Astrocyte (in vitro differentiated cells and primary cell): ENCODE data around the gene DERL3. TPM values are rescaled to one million over a fixed set of nuclear protein-coding genes. Genes with fewer than 3 reads are reported as not detected.

Source experiments
- DNase-seq: peaks from one replicate; pipeline ENCODE4 v3.0.0-alpha.2; 2010; ENCODE audit warnings: low read depth
- FAIRE-seq: peaks from 2 replicates; lab custom pipeline; 2011; peaks lifted over from hg19 to GRCh38; lab: Jason Lieb, UNC
- H2AFZ ChIP-seq: 2 replicates; pipeline ENCODE4 v1.6.0; 2012; ENCODE audit warnings: low read depth, low read length, inconsistent platforms
- H3K27ac ChIP-seq: 2 replicates; pipeline ENCODE4 v1.5.1; 2011; ENCODE audit warnings: low read depth, low read length, inconsistent platforms
- H3K27me3 ChIP-seq: 2 replicates; pipeline ENCODE4 v1.6.0; 2011; ENCODE audit warnings: low read length, inconsistent platforms; ENCODE audit not compliant: insufficient read depth
- H3K36me3 ChIP-seq: 2 replicates; pipeline ENCODE4 v1.5.1; 2011; ENCODE audit warnings: low read length, inconsistent platforms; ENCODE audit not compliant: insufficient read depth
- H3K4me1 ChIP-seq: 2 replicates; pipeline ENCODE4 v1.5.1; 2011; ENCODE audit warnings: low read length, inconsistent platforms; ENCODE audit not compliant: insufficient read depth
- H3K4me2 ChIP-seq: 2 replicates; pipeline ENCODE4 v1.6.0; 2012; ENCODE audit warnings: low read length, inconsistent platforms
- H3K4me3 ChIP-seq: 2 replicates; pipeline ENCODE4 v1.5.1; 2011; ENCODE audit warnings: low read depth, mild to moderate bottlenecking, low read length, inconsistent platforms; ENCODE audit not compliant: insufficient read depth
- H3K79me2 ChIP-seq: 2 replicates; pipeline ENCODE4 v1.6.0; 2012; ENCODE audit warnings: mild to moderate bottlenecking, low read length, inconsistent platforms; ENCODE audit not compliant: insufficient read depth
- H3K9ac ChIP-seq: 2 replicates; pipeline ENCODE4 v1.6.0; 2012; ENCODE audit warnings: mild to moderate bottlenecking, low read length, inconsistent platforms
- H3K9me3 ChIP-seq: 2 replicates; pipeline ENCODE4 v1.5.1; 2012; ENCODE audit warnings: low read depth, mild to moderate bottlenecking, low read length, inconsistent platforms; ENCODE audit not compliant: insufficient read depth
- H4K20me1 ChIP-seq: 2 replicates; pipeline ENCODE4 v1.6.0; 2012; ENCODE audit warnings: low read length, inconsistent platforms; ENCODE audit not compliant: insufficient read depth
- H3K27ac Mint-ChIP-seq: one replicate; pipeline ENCODE4 v1.8.0; 2021; ENCODE audit warnings: mild to moderate bottlenecking, mixed read lengths; ENCODE audit not compliant: unreplicated experiment
- H3K27me3 Mint-ChIP-seq: one replicate; pipeline ENCODE4 v1.8.0; 2021; ENCODE audit warnings: low read depth, mixed read lengths; ENCODE audit not compliant: unreplicated experiment
- H3K36me3 Mint-ChIP-seq: one replicate; pipeline ENCODE4 v1.8.0; 2021; ENCODE audit warnings: low read depth, mixed read lengths; ENCODE audit not compliant: unreplicated experiment
- H3K4me1 Mint-ChIP-seq: one replicate; pipeline ENCODE4 v1.8.0; 2021; ENCODE audit warnings: low read depth, mixed read lengths; ENCODE audit not compliant: unreplicated experiment
- H3K4me3 Mint-ChIP-seq: one replicate; pipeline ENCODE4 v1.8.0; 2021; ENCODE audit warnings: mild to moderate bottlenecking, moderate library complexity, mixed read lengths; ENCODE audit not compliant: unreplicated experiment
- H3K9me3 Mint-ChIP-seq: one replicate; pipeline ENCODE4 v1.8.0; 2021; ENCODE audit warnings: mild to moderate bottlenecking, mixed read lengths; ENCODE audit not compliant: unreplicated experiment
- EZH2 ChIP-seq: IDR thresholded peaks from 2 replicates; pipeline ENCODE4 v1.6.1; 2012; ENCODE audit warnings: mild to moderate bottlenecking, low read length, inconsistent platforms; ENCODE audit not compliant: insufficient read depth
- total RNA-seq: library from RNA; stranded (reverse); gene quantifications from 2 replicates; pipeline ENCODE4 v1.2.1, GENCODE V29; 2021
- TF ChIP-seq, protein P1 (sequence below): IDR thresholded peaks from 2 replicates; pipeline ENCODE4 v1.5.1; 2011; ENCODE audit warnings: low read depth, mild to moderate bottlenecking, inconsistent platforms, low read length, moderate library complexity; ENCODE audit not compliant: insufficient read depth

The DERL3 gene
- total RNA-seq, 1 donor from 2014 or later: 0.82 TPM

DNA sequence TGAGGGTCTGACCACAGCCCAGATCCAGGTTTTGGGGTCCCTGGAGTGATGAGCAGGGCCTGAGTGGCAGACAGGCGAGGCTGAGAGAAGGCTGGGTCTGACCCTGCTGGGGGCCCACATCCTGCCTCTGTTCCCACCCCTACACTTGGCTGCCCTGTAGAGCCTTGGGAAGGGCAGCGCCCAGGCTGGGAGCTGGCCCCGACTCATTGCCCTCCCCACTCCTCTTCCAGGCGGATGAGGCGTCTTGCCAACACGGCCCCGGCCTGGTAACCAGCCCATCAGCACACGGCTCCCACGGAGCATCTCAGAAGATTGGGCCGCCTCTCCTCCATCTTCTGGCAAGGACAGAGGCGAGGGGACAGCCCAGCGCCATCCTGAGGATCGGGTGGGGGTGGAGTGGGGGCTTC, 4.9 kb downstream of the DERL3 start:
- Mint-ChIP-seq H3K4me1 (peaks cover 5% of the 10 kb centered on the region), H3K9me3 (no peaks in the 10 kb centered on the region), H3K27ac (no peak overlapping the region), H3K27me3 (no peaks in the 10 kb centered on the region), H3K4me3 (no peak overlapping the region), H3K36me3 (peaks cover 18% of the 10 kb centered on the region)
- Histone ChIP-seq H3K36me3 (peaks cover 8% of the 10 kb centered on the region), H3K4me2 (no peak overlapping the region), H3K4me3 (no peak overlapping the region), H3K9me3 (no peaks in the 10 kb centered on the region), H3K27me3 (no peaks in the 10 kb centered on the region), H3K27ac (no peak overlapping the region), H3K9ac (no peak overlapping the region), H2AFZ (no peak overlapping the region), H4K20me1 (peaks cover 57% of the 10 kb centered on the region), H3K79me2 (peaks cover 20% of the 10 kb centered on the region), H3K4me1 (peaks cover 3% of the 10 kb centered on the region)
- TF ChIP-seq, protein P1, sequence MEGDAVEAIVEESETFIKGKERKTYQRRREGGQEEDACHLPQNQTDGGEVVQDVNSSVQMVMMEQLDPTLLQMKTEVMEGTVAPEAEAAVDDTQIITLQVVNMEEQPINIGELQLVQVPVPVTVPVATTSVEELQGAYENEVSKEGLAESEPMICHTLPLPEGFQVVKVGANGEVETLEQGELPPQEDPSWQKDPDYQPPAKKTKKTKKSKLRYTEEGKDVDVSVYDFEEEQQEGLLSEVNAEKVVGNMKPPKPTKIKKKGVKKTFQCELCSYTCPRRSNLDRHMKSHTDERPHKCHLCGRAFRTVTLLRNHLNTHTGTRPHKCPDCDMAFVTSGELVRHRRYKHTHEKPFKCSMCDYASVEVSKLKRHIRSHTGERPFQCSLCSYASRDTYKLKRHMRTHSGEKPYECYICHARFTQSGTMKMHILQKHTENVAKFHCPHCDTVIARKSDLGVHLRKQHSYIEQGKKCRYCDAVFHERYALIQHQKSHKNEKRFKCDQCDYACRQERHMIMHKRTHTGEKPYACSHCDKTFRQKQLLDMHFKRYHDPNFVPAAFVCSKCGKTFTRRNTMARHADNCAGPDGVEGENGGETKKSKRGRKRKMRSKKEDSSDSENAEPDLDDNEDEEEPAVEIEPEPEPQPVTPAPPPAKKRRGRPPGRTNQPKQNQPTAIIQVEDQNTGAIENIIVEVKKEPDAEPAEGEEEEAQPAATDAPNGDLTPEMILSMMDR: no peak
- TF ChIP-seq EZH2: no peak
- FAIRE-seq (no peak), DNase-seq (no peak)

DNA sequence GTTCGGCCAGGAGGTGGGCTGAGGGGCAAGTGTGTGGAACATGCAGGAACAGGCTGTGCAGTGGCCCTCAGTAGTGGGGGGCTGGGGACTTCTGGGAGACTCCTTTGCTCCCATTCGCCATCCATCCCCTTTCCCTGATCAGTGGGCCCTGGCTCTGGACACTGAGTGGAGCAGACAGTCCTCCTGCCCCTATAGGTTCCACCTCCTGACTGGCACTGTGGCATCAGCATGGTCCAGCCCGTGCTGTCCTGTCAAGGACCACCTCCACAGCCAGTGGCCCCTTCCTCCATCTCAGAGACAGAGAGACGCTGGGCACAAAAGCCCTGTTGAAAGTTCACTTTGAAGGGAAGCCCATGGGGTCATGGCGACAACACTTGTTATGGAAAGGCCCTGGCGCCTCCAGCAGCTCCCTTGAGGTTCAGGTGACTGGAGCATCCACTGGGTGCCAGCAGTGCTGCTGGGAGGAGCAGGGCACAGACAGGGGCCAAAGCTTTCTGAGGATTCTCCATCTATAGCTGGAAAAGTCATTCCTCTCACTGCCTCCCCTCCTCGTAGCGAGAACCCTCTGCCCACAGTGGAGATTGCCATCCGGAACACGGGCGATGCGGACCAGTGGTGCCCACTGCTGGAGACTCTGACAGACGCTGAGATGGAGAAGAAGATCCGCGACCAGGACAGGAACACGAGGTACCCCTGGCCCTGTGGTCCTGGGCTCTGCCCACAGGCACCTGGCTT, 5.6 kb downstream of the DERL3 start:
- Mint-ChIP-seq H3K27me3 (no peaks in the 10 kb centered on the region), H3K4me1 (peaks cover 5% of the 10 kb centered on the region), H3K9me3 (no peaks in the 10 kb centered on the region), H3K27ac (no peak overlapping the region), H3K36me3 (peaks cover 18% of the 10 kb centered on the region), H3K4me3 (no peak overlapping the region)
- Histone ChIP-seq H3K4me2 (no peak overlapping the region), H3K27me3 (no peaks in the 10 kb centered on the region), H3K9me3 (no peaks in the 10 kb centered on the region), H4K20me1 (peaks cover 61% of the 10 kb centered on the region), H3K79me2 (peaks cover 20% of the 10 kb centered on the region), H3K4me1 (peaks cover 1% of the 10 kb centered on the region), H3K4me3 (no peak overlapping the region), H2AFZ (no peak overlapping the region), H3K36me3 (peaks cover 10% of the 10 kb centered on the region), H3K27ac (no peak overlapping the region), H3K9ac (no peak overlapping the region)
- FAIRE-seq (no peak), DNase-seq (no peak)
- TF ChIP-seq EZH2: no peak
- TF ChIP-seq, protein P1: no peak
